Gastrocnemius medialis (tissue), 4 donors: ENCODE measurements around the gene RGS7BP.

Experiments used
- POLR2A ChIP-seq, 2 donors: fragments of 450-650 bp; IDR thresholded peaks; one replicate each; pipeline ENCODE4 v1.6.1; 2017; ENCODE audit warnings: antibody characterized with exemption in 2 of 2, mild to moderate bottlenecking in 2 of 2, moderate library complexity in 2 of 2
- TF ChIP-seq, protein P1 (sequence below), 5 experiments: fragments of 450-650 bp in 3 of 5; fragments of 200-600 bp in 2 of 5; sonication (generic) in 2 of 5; IDR thresholded peaks in 4 of 5; conservative IDR thresholded peaks in 1 of 5; 1 replicate in 4 of 5; 2 replicates in 1 of 5; pipeline ENCODE4 v1.5.1; 2016 to 2019; ENCODE audit warnings: antibody characterized with exemption in 5 of 5, mild to moderate bottlenecking in 3 of 5, moderate library complexity in 3 of 5

DNA sequence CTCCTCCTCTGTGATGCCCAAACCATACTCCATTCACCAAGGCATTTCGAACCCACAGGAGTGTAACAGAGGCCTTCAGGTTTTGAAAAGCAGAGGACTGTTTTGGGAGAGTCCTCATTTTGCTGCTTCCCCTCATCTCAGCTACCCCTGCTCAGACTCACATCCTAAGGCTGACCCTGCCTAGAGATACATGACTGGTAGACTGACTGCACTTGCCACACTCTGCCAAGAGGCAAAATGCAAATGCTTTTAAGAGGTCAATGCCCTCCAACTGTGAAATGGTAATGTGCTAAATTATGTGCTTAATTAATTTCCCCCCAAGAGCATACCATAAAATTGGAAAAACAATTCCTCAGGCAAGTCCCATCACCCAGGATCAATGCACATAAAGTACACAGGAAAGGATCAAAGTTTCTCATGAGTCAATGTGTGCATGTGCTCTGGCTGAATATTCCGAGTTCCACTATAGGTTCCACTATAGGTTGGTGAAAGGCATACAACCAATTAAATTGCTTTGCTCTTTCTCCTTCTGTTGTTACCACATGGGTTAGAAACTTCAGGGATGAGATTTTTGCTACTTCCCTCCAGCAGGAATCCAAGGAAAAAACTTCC lies 87.0 kb downstream of the RGS7BP start:
- TF ChIP-seq, protein P1, sequence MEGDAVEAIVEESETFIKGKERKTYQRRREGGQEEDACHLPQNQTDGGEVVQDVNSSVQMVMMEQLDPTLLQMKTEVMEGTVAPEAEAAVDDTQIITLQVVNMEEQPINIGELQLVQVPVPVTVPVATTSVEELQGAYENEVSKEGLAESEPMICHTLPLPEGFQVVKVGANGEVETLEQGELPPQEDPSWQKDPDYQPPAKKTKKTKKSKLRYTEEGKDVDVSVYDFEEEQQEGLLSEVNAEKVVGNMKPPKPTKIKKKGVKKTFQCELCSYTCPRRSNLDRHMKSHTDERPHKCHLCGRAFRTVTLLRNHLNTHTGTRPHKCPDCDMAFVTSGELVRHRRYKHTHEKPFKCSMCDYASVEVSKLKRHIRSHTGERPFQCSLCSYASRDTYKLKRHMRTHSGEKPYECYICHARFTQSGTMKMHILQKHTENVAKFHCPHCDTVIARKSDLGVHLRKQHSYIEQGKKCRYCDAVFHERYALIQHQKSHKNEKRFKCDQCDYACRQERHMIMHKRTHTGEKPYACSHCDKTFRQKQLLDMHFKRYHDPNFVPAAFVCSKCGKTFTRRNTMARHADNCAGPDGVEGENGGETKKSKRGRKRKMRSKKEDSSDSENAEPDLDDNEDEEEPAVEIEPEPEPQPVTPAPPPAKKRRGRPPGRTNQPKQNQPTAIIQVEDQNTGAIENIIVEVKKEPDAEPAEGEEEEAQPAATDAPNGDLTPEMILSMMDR (IDR thresholded peaks at IDR 0.05 in 4 of 5, conservative IDR thresholded peaks at IDR 0.05 in 1 of 5) = no peak
- TF ChIP-seq POLR2A (IDR thresholded peaks at IDR 0.05) = no peak
